ENCODE data around the gene ZBTB20.

DNA sequence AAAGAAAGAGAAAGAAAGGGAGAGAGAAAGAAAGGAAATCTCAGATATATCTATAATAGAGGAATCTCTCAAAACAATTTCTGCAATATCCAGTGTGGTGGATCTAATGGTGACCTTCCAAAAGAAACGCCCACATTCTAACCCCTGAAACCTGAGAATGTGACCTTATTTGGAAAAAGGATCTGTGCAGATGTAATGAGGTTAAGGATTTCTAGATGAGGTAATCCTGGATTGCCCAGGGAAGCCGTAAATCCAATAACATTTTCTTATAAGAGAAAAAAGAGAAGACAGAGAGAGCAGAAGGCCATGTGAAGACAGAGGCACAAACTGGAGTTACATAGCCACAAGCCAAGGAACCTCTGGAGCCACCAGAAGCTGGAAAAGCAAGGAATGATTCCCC, 307.6 kb downstream of the ZBTB20 start:
- TF ChIP-seq POLR2AphosphoS5 (IDR thresholded peaks at IDR 0.05; ENCODE audit: low read depth, low read length) = no peak
- TF ChIP-seq, protein P1, sequence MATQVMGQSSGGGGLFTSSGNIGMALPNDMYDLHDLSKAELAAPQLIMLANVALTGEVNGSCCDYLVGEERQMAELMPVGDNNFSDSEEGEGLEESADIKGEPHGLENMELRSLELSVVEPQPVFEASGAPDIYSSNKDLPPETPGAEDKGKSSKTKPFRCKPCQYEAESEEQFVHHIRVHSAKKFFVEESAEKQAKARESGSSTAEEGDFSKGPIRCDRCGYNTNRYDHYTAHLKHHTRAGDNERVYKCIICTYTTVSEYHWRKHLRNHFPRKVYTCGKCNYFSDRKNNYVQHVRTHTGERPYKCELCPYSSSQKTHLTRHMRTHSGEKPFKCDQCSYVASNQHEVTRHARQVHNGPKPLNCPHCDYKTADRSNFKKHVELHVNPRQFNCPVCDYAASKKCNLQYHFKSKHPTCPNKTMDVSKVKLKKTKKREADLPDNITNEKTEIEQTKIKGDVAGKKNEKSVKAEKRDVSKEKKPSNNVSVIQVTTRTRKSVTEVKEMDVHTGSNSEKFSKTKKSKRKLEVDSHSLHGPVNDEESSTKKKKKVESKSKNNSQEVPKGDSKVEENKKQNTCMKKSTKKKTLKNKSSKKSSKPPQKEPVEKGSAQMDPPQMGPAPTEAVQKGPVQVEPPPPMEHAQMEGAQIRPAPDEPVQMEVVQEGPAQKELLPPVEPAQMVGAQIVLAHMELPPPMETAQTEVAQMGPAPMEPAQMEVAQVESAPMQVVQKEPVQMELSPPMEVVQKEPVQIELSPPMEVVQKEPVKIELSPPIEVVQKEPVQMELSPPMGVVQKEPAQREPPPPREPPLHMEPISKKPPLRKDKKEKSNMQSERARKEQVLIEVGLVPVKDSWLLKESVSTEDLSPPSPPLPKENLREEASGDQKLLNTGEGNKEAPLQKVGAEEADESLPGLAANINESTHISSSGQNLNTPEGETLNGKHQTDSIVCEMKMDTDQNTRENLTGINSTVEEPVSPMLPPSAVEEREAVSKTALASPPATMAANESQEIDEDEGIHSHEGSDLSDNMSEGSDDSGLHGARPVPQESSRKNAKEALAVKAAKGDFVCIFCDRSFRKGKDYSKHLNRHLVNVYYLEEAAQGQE (IDR thresholded peaks at IDR 0.05; ENCODE audit: insufficient read depth in 1 of 2, low read depth in 2 of 2, low read length in 2 of 2) = no peak
- TF ChIP-seq TAF1 (IDR thresholded peaks at IDR 0.05; ENCODE audit: borderline replicate concordance, insufficient read depth, low read length) = no peak
